ENCODE data around the gene CAMKK1. TPM values are rescaled to one million over a fixed set of nuclear protein-coding genes. Genes with fewer than 3 reads are reported as not detected.

Gene CAMKK1
- total RNA-seq, 2 donors from 2014 or later = 9.2 to 9.3 TPM

- DNase-seq (no peak), ATAC-seq (no peak)
- Histone ChIP-seq H3K36me3 (replicated peaks in 1 of 2; ENCODE audit: insufficient read depth in 1 of 2, low read depth in 2 of 2) (peaks cover 5 to 36% of the 10 kb centered on the region in 2 donors), H3K27me3 (no peaks in the 10 kb centered on the region), H3K4me3 (no peak overlapping the region), H3K9me3 (no peaks in the 10 kb centered on the region), H3K27ac (no peak overlapping the region), H3K4me1 (no peaks in the 10 kb centered on the region)
- intact Hi-C loops (cut with DNase I) = loop anchor here (10.0 kb wide), 1 partner anchor 94 kb away; no protein-coding TSS in a partner anchor
- TF ChIP-seq, protein P1, sequence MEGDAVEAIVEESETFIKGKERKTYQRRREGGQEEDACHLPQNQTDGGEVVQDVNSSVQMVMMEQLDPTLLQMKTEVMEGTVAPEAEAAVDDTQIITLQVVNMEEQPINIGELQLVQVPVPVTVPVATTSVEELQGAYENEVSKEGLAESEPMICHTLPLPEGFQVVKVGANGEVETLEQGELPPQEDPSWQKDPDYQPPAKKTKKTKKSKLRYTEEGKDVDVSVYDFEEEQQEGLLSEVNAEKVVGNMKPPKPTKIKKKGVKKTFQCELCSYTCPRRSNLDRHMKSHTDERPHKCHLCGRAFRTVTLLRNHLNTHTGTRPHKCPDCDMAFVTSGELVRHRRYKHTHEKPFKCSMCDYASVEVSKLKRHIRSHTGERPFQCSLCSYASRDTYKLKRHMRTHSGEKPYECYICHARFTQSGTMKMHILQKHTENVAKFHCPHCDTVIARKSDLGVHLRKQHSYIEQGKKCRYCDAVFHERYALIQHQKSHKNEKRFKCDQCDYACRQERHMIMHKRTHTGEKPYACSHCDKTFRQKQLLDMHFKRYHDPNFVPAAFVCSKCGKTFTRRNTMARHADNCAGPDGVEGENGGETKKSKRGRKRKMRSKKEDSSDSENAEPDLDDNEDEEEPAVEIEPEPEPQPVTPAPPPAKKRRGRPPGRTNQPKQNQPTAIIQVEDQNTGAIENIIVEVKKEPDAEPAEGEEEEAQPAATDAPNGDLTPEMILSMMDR (IDR thresholded peaks at IDR 0.05) = no peak
- no peak for TF ChIP-seq POLR2A (IDR thresholded peaks at IDR 0.05)
- 63 to 69% methylated on average over 7 of the region's 7 CpGs for WGBS, 2 donors
These were observed 64.6 kb downstream of the CAMKK1 start for GRCh38 chr17:3828151-3828851.

GRCh38 chr17:3827124-3827773 is 65.6 kb downstream of the CAMKK1 start:
- peaks cover 5 to 38% of the 10 kb centered on the region in 2 donors for H3K36me3 ChIP-seq (replicated peaks in 1 of 2; ENCODE audit: insufficient read depth in 1 of 2, low read depth in 2 of 2)
- H3K4me1 ChIP-seq = no peaks in the 10 kb centered on the region
- intact Hi-C loops (cut with DNase I) = loop anchor here (10.0 kb wide), 1 partner anchor 92 kb away; no protein-coding TSS in a partner anchor
- DNase-seq (peak; percentile 51 to 78 (median 74)), ATAC-seq (peak; percentile 48)
- no peak for TF ChIP-seq POLR2A (IDR thresholded peaks at IDR 0.05)
- TF ChIP-seq, protein P1 (IDR thresholded peaks at IDR 0.05) = peak; percentile 23 to 69 (median 51)
- no peaks in the 10 kb centered on the region for H3K27me3 ChIP-seq
- 52 to 54% methylated on average over 6 of the region's 6 CpGs for WGBS, 2 donors
- no peaks in the 10 kb centered on the region for H3K9me3 ChIP-seq
- no peak overlapping the region for H3K4me3 ChIP-seq
- no peak overlapping the region for H3K27ac ChIP-seq

GRCh38 chr17:3826191-3826590 is 66.7 kb downstream of the CAMKK1 start:
- ATAC-seq = no peak
- DNase-seq = no peak
- no peaks in the 10 kb centered on the region for H3K4me1 ChIP-seq
- H3K9me3 ChIP-seq = no peaks in the 10 kb centered on the region
- H3K36me3 ChIP-seq (replicated peaks in 1 of 2; ENCODE audit: insufficient read depth in 1 of 2, low read depth in 2 of 2) = peaks cover 5 to 42% of the 10 kb centered on the region in 2 donors
- H3K4me3 ChIP-seq = no peak overlapping the region
- TF ChIP-seq, protein P1 (IDR thresholded peaks at IDR 0.05) = no peak
- TF ChIP-seq POLR2A (IDR thresholded peaks at IDR 0.05) = no peak
- intact Hi-C loops (cut with DNase I) = loop anchor here (10.0 kb wide), 1 partner anchor 91 kb away; no protein-coding TSS in a partner anchor
- WGBS, 2 donors = 88 to 90% methylated on average over 3 to 4 of the region's 4 CpGs
- H3K27ac ChIP-seq = no peak overlapping the region
- no peaks in the 10 kb centered on the region for H3K27me3 ChIP-seq

DNA sequence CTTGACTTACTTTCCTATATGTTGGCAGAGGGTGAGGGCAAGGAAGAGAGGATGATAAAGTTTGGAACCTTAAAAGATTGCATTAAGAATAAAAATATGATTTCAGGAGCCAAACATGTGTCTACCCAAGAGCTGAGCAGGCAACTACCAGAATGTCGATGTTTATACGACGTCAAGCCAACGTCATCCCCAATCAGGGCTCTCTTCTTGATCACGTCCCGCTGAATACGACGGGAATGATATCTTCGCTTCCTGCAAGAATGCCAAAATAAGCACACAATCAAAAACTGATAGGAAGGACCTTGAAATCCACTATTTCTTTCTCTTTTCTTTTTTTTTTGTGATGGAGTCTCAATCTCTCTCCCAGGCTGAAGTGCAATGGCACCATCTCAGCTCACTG is 71.8 kb downstream of the CAMKK1 start:
- WGBS, 2 donors = 63 to 78% methylated on average over 9 of the region's 9 CpGs
- TF ChIP-seq, protein P1 (IDR thresholded peaks at IDR 0.05) = no peak
- TF ChIP-seq POLR2A (IDR thresholded peaks at IDR 0.05) = no peak
- intact Hi-C loops (cut with DNase I) = loop anchor here (10.0 kb wide), 1 partner anchor 86 kb away; no protein-coding TSS in a partner anchor
- no peak for DNase-seq
- Histone ChIP-seq H3K4me3 (no peak overlapping the region), H3K27me3 (no peaks in the 10 kb centered on the region), H3K36me3 (replicated peaks in 1 of 2; ENCODE audit: insufficient read depth in 1 of 2, low read depth in 2 of 2) (peaks cover 0 to 47% of the 10 kb centered on the region in 2 donors), H3K27ac (no peak overlapping the region), H3K4me1 (no peaks in the 10 kb centered on the region), H3K9me3 (no peaks in the 10 kb centered on the region)
- ATAC-seq = no peak
